Uterus (tissue), 4 donors: ENCODE measurements around the gene NAPEPLD. TPM values are rescaled to one million over a fixed set of nuclear protein-coding genes. Genes with fewer than 3 reads are reported as not detected.

ENCODE experiments used
- DNase-seq, 2 donors: peaks; one replicate each; pipeline ENCODE4 v3.0.0-alpha.2; 2019 to 2020
- H3K27ac ChIP-seq, 2 donors: fragments of 200-600 bp; sonication (generic); 1 replicate in 1 of 2; 2 replicates in 1 of 2; pipeline ENCODE4 v1.5.1; 2016 to 2018
- H3K27me3 ChIP-seq, 2 donors: fragments of 200-600 bp; sonication (generic); one replicate each; pipeline ENCODE4 v1.5.1; 2018 to 2019; ENCODE audit warnings: control low read depth in 1 of 2
- H3K36me3 ChIP-seq, 2 donors: fragments of 200-600 bp; sonication (generic); one replicate each; pipeline ENCODE4 v1.5.1; 2019; ENCODE audit warnings: control low read depth in 1 of 2
- H3K4me1 ChIP-seq, 2 donors: fragments of 200-600 bp; sonication (generic); one replicate each; pipeline ENCODE4 v1.5.1; 2018 to 2019; ENCODE audit warnings: control low read depth in 1 of 2
- H3K4me3 ChIP-seq, 2 donors: fragments of 200-600 bp; sonication (generic); 1 replicate in 1 of 2; 2 replicates in 1 of 2; pipeline ENCODE4 v1.5.1; 2018 to 2019; ENCODE audit warnings: mild to moderate bottlenecking in 1 of 2
- H3K9me3 ChIP-seq, 2 donors: fragments of 200-600 bp; sonication (generic); one replicate each; pipeline ENCODE4 v1.5.1; 2019; ENCODE audit warnings: control low read depth in 1 of 2
- POLR2A ChIP-seq, 2 donors: fragments of 450-650 bp; IDR thresholded peaks; one replicate each; pipeline ENCODE4 v1.6.1; 2016; ENCODE audit warnings: antibody characterized with exemption in 2 of 2, mild to moderate bottlenecking in 1 of 2, moderate library complexity in 1 of 2
- intact Hi-C: fragments of 100-400 bp; cut with DNase I; formaldehyde crosslinking; loops from one replicate; pipeline ENCODE4 v1.15.1; 2023; ENCODE audit warnings: low total_unique reads
- total RNA-seq, 4 donors: library from RNA; depleted of rRNA in 3 of 4; stranded (reverse); fragments of >200 nt in 3 of 4; gene quantifications; one replicate each; pipeline versions ENCODE4 v1.1.0 to v1.2.4, GENCODE V29; 2014 to 2023
- TF ChIP-seq, protein P1 (sequence below), 4 experiments: fragments of 200-600 bp in 2 of 4; fragments of 450-650 bp in 2 of 4; sonication (generic) in 2 of 4; IDR thresholded peaks; one replicate each; pipeline ENCODE4 v1.5.1; 2016 to 2019; ENCODE audit warnings: antibody characterized with exemption in 4 of 4, mild to moderate bottlenecking in 2 of 4, moderate library complexity in 1 of 4
- donor health status: DM: yes; HTN: yes; CAD: no.

Gene NAPEPLD
- total RNA-seq, 4 donors from 2014 or later: 11.0 to 79.4 (median 31.1) TPM

DNA sequence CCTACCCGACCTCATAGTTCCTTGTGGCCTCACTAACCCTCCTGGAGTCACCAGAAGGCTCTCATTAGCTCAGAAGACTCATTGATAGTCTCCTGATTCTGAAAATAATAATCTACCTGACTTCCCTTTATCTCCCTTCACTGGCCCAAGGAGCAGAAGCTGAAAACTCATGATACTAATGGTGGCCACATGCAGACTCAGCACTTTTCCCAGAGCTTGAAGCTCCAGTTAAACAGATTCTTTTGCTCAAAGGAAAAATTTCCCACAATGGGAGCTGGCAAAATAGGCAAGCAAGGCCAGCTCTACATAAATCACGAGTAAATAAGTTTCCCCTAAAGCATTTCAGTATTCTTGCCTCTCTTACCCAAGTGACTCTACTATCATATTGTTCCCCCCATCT, 8.2 kb downstream of the NAPEPLD start:
- H3K27me3 ChIP-seq: no peaks in the 10 kb centered on the region
- DNase-seq: no peak
- intact Hi-C loops: loop anchor here (10.0 kb wide), 1 partner anchor 66 kb away; the partner anchor contains the start of genes ARMC10 and FBXL13
- TF ChIP-seq, protein P1, sequence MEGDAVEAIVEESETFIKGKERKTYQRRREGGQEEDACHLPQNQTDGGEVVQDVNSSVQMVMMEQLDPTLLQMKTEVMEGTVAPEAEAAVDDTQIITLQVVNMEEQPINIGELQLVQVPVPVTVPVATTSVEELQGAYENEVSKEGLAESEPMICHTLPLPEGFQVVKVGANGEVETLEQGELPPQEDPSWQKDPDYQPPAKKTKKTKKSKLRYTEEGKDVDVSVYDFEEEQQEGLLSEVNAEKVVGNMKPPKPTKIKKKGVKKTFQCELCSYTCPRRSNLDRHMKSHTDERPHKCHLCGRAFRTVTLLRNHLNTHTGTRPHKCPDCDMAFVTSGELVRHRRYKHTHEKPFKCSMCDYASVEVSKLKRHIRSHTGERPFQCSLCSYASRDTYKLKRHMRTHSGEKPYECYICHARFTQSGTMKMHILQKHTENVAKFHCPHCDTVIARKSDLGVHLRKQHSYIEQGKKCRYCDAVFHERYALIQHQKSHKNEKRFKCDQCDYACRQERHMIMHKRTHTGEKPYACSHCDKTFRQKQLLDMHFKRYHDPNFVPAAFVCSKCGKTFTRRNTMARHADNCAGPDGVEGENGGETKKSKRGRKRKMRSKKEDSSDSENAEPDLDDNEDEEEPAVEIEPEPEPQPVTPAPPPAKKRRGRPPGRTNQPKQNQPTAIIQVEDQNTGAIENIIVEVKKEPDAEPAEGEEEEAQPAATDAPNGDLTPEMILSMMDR (IDR thresholded peaks at IDR 0.05): no peak
- TF ChIP-seq POLR2A (IDR thresholded peaks at IDR 0.05): no peak
- no peaks in the 10 kb centered on the region for H3K36me3 ChIP-seq
- no peaks in the 10 kb centered on the region for H3K4me1 ChIP-seq
- H3K9me3 ChIP-seq: no peaks in the 10 kb centered on the region
- H3K27ac ChIP-seq: no peak overlapping the region
- H3K4me3 ChIP-seq: no peak overlapping the region

DNA sequence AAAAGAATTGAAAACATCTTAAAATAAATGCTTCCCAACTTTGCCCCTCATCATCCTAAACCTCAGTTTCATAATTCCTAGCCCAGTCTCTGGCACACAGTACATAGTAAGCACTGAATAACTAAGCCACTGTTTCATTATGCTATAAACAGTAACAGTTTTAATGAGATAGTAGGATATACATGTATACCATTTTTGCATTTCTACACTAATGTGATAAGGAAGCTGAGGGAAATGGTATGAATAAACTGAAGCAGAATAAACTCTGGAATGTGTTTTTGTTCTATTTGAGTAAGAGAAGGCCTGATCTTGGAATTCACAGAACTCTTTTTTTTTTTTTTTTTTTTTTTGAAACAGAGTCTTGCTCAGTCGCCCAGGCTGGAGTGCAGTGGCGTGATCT, 8.8 kb downstream of the NAPEPLD start:
- Histone ChIP-seq H3K36me3 (no peaks in the 10 kb centered on the region), H3K9me3 (no peaks in the 10 kb centered on the region), H3K27ac (no peak overlapping the region), H3K27me3 (no peaks in the 10 kb centered on the region), H3K4me3 (no peak overlapping the region), H3K4me1 (no peaks in the 10 kb centered on the region)
- DNase-seq: no peak
- intact Hi-C loops: loop anchor here (10.0 kb wide), 1 partner anchor 65 kb away; the partner anchor contains the start of genes ARMC10 and FBXL13
- TF ChIP-seq, protein P1 (IDR thresholded peaks at IDR 0.05): no peak
- TF ChIP-seq POLR2A (IDR thresholded peaks at IDR 0.05): no peak

DNA sequence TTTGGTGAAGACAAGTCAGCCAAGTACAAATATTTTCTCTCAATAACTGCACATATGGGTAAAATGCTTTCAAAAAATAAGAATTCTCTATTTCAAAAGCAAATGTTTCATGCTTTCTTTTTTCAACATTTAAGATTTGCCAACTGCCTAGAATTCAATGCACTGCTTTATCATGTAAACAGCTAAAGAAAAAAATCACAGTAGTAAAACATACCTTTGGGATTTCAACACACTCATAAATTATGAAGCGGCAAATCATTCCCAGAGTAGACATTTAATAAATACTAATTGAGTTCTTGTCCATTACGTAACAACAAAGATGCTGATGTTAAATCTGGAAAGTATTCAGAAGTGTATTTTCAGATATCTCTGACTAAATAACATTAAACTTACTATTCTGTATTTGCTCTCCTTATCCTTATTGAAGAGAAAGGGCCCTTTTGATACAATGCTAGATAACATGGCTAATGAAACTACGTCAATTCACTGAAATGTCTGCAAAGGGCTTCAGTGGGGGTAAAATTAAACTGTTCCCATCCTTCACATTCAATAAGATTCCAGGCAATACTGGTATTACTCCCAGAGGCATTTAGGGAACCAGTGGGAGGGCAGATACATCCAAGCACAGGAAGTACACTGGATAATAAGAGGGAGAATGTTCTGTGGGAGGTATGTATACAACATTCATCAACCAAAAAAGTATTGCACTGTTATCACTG, 13.9 kb downstream of the NAPEPLD start:
- Histone ChIP-seq H3K4me3 (no peak overlapping the region), H3K36me3 (no peaks in the 10 kb centered on the region), H3K27ac (peak overlapping the region in 1 of 2 donors; percentile 7), H3K4me1 (no peaks in the 10 kb centered on the region), H3K9me3 (no peaks in the 10 kb centered on the region), H3K27me3 (no peaks in the 10 kb centered on the region)
- TF ChIP-seq POLR2A (IDR thresholded peaks at IDR 0.05): no peak
- TF ChIP-seq, protein P1 (IDR thresholded peaks at IDR 0.05): no peak
- intact Hi-C loops: no loop called here
- DNase-seq: no peak

DNA sequence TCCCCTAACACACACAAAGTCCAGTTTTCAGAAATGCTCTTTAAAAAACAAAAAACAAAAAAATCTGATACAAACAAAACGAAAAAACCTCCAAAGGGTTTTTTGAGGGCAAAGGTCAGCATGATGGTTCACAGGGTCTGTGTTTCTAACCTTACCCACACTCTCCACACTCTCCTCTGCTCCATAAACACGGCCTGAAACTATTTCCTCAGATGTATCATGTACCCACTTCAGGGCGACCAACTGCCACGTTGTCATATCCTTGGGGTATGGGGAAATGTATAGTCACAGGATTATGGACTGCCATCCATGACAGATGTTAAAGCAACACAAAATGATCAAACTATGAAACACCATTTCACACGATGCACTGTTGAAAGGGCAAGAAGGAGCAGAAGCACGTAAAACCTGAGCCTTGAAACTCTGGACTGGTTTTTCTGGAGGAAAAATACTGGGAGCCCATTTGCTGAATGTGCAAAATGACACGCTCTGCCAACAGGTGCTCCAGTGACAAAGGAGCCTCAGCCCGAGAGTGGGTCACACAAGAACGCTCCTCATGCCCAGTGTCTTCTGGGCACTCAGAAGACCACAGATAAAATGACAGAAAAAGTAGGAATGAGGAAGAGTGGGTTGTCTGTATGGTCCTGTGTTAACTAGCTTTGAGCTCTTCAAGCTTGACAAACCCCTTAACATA, 15.8 kb downstream of the NAPEPLD start:
- TF ChIP-seq, protein P1 (IDR thresholded peaks at IDR 0.05): no peak
- no peak for TF ChIP-seq POLR2A (IDR thresholded peaks at IDR 0.05)
- H3K4me3 ChIP-seq: no peak overlapping the region
- H3K9me3 ChIP-seq: no peaks in the 10 kb centered on the region
- DNase-seq: no peak
- H3K36me3 ChIP-seq: no peaks in the 10 kb centered on the region
- H3K4me1 ChIP-seq: no peaks in the 10 kb centered on the region
- intact Hi-C loops: no loop called here
- no peaks in the 10 kb centered on the region for H3K27me3 ChIP-seq
- no peak overlapping the region for H3K27ac ChIP-seq
